GF-D8 (cell line): ENCODE results near the gene RIGI.
A peak's percentile ranks its signal among the peaks of the same experiment; 100 is the strongest.
"Not testable (repeated sequence)": the region's sequence is repeated elsewhere in the genome, so short reads cannot be mapped to it uniquely, and the experiment has no call there.

ENCODE experiments used
- DNase-seq: peaks from one replicate; lab custom pipeline; 2025; lab: John Stamatoyannopoulos, UW

Gene RIGI

DNA sequence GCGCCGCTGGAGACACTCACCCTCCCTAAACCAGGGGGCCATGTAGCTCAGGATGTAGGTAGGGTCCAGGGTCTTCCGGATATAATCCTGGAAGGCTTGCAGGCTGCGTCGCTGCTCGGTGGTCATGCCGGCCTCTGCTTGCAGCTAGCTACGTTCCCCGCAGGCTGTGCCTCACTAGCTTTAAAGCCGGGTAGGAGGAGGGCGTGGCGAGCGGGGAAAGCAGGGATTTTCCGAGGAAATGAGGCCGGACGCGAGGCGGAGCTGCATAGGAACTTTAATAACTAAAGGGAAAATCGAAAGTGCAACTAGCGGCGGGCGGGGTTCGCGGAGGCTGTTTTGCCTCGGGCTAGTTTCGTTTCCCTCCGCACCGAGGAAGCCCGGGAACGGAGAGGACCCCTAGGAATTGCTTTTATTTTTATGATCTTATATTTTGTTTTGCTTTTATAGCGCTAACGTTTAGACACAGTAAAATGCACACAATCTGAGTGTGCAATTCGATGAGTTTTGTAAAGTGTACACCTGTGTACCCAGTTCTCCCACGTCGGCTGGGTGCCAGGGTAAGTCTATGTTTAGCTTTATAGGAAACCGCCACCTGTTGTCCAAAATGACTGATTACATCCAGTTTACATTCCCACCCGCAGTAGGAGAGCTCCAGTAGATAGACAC, at the start of gene RIGI:
Gene RIGI (minus strand): TSS at position 156 of the 666 bp plus-strand sequence. CDS start 30 bp downstream, at position 126.
- peak; percentile 37 for DNase-seq

- DNase-seq, result no peak
These were observed 48.9 kb upstream of the RIGI start for GRCh38 chr9:32574858-32575257.

GRCh38 chr9:32573821-32574220, 47.8 kb upstream of the RIGI start:
- DNase-seq, result no peak

DNA sequence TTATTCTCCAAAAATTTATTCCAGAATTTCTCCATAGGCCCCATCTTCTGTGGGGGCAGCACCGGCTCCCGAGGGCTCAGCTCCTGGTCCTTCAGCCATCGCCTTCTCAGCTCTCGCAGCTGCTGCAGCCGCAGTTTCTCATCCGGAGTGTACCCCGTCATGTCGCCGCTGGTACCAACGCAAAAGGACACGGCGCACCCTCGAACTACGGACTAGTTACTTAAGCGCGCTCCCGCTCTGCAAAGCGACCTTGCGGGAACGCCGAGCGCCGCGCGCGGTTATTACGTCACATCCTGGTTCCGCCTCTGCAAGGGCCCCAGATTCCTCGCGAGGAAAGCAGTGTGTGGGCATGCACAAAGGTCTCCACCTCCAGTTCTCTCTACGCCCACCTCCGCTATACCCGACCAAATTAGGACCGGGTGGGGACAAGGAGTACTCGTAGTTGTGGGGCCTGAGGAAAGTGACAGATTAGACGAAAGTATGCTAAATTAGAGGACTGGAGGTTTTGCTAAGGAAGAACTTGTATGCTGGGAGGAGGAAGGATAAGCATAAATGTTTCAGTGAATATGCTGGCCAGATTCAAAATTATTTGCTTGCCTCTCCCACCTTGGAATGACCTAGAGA, 47.0 kb upstream of the RIGI start, which contains the start of gene NDUFB6:
Gene NDUFB6 (minus strand): TSS at position 260 of the 624 bp plus-strand sequence. CDS start 99 bp downstream, at position 161.
- peak; percentile 90 for DNase-seq

DNA sequence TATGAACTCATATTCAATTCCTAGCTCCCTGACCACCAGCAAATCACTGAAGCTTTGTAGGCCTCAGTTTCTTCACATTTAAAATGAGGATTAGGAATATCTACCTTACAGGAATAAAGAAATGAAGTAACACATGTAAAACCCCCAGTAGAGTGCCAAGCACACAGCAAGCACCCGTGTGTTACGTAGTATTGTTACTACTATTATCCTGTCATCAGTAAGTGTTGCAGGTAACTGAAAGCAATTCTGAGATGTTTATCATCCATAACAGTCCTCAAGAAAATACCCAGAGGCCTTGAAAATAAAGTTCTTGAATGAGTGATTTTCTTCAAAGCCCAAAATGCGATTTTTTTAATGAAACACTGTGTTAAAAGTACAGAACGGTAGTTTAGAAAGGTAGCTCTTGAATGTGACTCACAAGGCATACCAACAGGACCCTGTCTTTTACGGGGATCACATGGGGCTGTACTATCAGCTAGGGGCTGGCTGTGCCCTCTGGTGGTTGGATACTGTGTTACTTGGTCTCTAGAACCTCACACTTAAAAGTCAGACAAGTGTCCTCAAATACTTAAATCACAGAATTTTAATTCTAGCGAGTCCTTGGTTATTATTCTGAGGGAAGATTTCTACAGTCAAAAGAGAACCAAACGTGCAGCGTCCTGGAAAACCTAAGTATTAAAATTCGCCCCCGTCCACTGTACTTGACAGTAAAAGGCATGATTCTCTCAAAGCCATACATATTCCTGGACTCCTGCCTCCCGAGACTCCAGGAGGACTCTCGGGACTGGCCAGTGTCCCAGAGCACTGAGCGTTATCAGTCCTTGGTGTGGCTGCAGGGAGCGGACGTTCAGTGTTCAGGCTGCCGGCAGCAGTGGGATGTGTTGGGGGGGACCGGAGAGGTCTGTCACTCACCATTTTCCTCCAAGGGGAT, 46.2 kb upstream of the RIGI start:
- peak; percentile 47 for DNase-seq

- DNase-seq, result no peak
These were observed 44.3 kb upstream of the RIGI start for GRCh38 chr9:32570262-32570661.

DNA sequence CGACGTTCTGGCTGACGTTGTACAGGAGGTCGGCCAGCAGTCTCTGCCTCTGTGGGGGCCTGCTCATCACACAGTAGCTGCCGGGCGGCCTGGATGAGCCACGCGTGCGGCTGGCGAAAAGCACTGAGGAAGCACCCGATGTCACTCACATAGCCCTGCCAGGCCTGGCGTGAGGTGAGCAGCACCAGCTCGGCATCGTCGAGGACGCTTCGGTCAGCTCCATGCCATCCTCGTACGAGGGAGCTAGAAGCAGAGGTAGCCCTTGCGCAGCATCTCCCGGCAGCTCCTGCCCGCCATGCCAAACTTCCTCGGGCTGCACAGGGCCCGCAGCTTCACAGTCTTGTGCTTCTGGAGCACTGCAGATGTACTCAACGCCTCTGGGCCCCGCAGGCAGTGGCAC, 40.8 kb upstream of the RIGI start:
- DNase-seq, result no peak

GRCh38 chr9:32565967-32566366, 40.0 kb upstream of the RIGI start:
- no peak for DNase-seq

- DNase-seq, result no peak
These were observed 32.5 kb upstream of the RIGI start for GRCh38 chr9:32558408-32558934.

GRCh38 chr9:32554591-32554990, 28.6 kb upstream of the RIGI start:
- DNase-seq, result no peak

GRCh38 chr9:32554107-32554506, 28.1 kb upstream of the RIGI start:
- DNase-seq, result peak; percentile 71

DNA sequence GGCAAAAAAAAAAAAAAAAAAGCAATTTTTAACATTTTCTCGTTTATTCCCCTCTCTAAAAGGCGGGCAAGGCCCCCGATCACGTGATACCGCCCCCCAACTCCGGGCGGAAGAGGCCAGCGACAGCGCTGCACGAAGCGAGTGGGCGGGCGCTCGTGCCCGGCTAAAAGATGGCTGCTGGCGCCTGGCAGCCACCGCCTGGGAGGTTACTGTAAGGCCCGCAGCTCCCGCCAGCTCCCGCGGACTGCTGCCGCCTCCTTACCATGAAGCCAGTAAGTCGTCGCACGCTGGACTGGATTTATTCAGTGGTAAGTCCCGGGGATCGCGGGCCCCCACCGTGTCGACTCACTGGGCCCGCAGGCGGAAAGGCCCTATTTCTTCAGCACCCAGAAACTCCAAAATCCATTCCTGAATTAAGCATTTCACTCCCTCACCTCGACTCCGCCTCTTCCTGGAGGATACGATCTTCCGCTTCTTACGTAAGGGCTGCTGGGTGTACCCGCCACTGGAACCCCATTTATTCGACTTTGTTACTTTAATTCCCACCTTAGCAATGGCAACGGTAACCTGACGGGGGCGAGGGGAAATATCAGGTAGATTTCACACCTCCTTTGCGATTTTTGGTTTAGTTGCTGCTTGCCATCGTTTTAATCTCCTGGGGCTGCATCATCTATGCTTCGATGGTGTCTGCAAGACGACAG, 26.3 kb upstream of the RIGI start, which contains the start of the genes SMIM27 and TOPORS:
Gene SMIM27 (plus strand): TSS at position 156 of the 701 bp plus-strand sequence. CDS start 108 bp downstream, at position 264.
Gene TOPORS (minus strand): TSS at position 415 of the 701 bp plus-strand sequence. CDS start 150 bp downstream, at position 265.
- peak; percentile 86 for DNase-seq

DNA sequence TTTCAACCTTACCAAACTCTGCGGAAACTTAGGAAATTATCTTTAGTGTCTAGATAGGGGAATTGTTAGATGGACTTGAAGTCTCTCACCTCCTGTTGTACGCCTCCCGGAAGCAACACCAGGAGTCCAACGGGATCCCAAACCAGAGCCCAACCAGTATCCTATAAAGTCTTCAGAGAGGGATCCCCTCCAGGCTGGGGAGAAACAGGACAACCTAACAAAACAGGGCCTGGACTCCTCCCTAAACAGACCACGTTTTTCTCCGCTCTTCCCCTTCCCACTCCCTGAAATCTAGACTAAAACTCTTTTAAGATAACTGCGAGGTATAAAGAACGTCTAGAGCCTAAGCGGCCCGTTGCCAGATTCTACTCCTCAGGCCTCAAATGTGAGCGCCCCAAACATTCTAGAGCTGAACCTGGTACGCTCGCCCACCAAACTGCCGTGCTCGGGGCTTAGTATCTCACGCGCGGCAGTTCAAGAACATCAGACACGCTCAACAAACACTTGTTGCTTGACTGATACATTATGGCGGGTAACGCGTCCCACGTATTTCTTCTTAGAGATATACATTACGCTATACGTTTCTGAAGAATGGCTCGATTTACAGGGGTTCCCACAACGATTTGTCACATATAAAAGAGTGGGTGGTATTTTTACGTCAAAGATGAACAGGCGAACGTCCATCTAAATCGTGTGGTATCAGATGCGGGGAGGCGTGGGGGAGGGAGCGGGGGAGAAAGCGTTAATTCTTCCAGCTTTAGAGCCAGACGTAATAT, 25.5 kb upstream of the RIGI start:
- DNase-seq, result peak; percentile 3

GRCh38 chr9:32550562-32551275, 24.7 kb upstream of the RIGI start:
- DNase-seq, result peak; percentile 44

DNA sequence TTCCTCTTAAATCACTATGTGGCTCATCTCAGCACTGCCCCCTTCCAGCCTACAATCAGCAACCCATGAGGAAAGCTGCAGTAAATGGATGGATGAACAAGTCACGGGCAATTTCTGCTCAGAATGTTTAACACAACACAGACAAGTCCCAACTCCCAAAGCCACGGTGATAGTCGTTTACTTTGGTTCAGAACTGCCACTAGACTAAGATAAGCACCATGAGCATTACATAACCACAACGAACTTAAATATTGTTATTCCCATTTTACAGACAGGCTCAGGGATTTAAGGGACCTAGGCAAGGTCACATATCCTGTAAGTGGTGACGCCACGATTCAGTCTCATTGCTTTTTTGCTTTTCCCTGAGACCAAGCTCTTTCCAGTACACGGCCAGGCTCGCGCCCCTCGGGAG, 24.2 kb upstream of the RIGI start:
- no peak for DNase-seq

- DNase-seq, result not testable (repeated sequence)
These were observed 22.2 kb upstream of the RIGI start for GRCh38 chr9:32548213-32548612.

- no peak for DNase-seq
These were observed 19.9 kb upstream of the RIGI start for GRCh38 chr9:32545884-32546283.

DNA sequence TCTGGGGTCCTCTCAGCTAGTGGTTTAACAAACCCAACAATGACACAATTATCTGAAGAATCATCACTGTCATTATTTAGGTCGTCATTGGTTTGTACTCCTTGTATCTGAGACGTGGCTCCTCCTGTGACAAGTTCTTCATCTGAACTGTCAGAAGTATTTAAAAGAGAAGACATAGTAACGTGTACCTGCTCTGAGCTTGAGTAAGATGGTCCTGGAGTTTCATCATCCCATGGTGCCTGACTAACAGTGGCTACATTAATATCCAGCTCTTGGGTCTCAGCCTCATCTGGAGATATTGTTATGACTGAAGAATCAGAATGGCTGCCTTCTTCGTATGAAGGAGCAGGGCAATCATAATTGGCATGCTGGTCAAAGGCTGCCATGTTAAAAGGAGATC, 17.1 kb upstream of the RIGI start:
- DNase-seq, result no peak

DNA sequence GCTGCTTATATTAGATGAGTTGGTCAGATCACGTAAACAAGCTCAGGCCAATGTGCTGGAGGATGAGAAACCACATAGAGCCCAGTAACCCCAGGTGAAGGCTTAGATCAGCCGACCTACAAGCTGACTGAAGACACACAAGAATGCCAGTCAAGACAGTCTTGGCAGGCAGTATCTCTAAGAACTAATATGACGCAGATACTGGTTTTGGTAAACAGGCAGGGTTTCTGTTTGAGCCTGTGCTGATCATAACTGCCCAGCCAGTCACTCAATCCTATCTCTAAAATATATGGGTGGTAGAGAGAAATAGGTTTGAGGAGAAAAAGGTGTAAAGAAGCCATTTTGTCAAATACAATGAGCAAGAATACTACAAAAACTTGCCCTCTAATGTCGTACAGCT, 7.8 kb upstream of the RIGI start:
- DNase-seq, result no peak

DNA sequence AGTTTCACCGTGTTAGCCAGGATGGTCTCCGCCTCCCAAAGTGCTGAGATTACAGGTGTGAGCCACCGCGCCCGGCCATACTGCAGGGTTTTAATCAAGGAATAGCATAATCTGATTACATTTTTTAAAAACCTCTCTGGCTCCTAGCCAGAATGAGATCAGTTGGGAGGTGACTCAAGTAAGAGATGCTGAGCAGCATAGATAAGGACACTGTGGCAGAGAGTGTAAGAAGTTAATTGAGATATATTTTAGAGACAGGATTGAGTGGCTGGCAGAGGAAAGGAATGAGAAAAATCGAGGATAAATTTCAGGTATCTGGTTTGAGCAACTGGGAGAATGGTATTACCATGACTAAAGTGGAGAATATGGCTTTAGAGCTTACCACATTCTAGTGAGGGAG, 7.3 kb upstream of the RIGI start:
- no peak for DNase-seq
